Activated CD8-positive, alpha-beta T cell treated with anti-CD3 and anti-CD28 coated beads, Interleukin-2, amount 10 ng/mL, durations not matched to agents 7 days and 5 days (primary cell): ENCODE data around the gene RFLNA. TPM values are rescaled to one million over a fixed set of nuclear protein-coding genes. Genes with fewer than 3 reads are reported as not detected.
A peak's percentile ranks its signal among the peaks of the same experiment; 100 is the strongest.

ENCODE experiments used
- ATAC-seq: fragments of 150-1000 bp; cut with Tn5 transposase; one replicate; pipeline ENCODE4 v1.10.0; 2021; ENCODE audit warnings: moderate library complexity
- CTCF ChIA-PET: fragments of 350-600 bp; sonication (Branson Sonifier 250); formaldehyde crosslinking; loops from one replicate; lab custom pipeline; 2021; ENCODE audit warnings: antibody characterized with exemption; lab: Charles Lee
- POLR2A ChIA-PET: fragments of 350-600 bp; sonication (Branson Sonifier 250); formaldehyde crosslinking; loops from one replicate; lab custom pipeline; 2021; ENCODE audit warnings: antibody characterized with exemption; lab: Charles Lee
- DNase-seq: peaks from one replicate; pipeline ENCODE4 v3.0.0-alpha.2; 2020
- H3K27ac Mint-ChIP-seq: one replicate; pipeline ENCODE4 v1.8.0; 2021; ENCODE audit warnings: mild to moderate bottlenecking, mixed read lengths
- H3K27me3 Mint-ChIP-seq: one replicate; pipeline ENCODE4 v1.8.0; 2021; ENCODE audit warnings: low read depth, mixed read lengths
- H3K36me3 Mint-ChIP-seq: one replicate; pipeline ENCODE4 v1.8.0; 2021; ENCODE audit warnings: low read depth, mixed read lengths
- H3K4me1 Mint-ChIP-seq: one replicate; pipeline ENCODE4 v1.8.0; 2021; ENCODE audit warnings: low read depth, mixed read lengths
- H3K4me3 Mint-ChIP-seq: one replicate; pipeline ENCODE4 v1.8.0; 2021; ENCODE audit warnings: mild to moderate bottlenecking, mixed read lengths
- H3K9me3 Mint-ChIP-seq: one replicate; pipeline ENCODE4 v1.8.0; 2022; ENCODE audit warnings: mixed read lengths; ENCODE audit not compliant: insufficient read depth
- total RNA-seq, 2 experiments: library from RNA; stranded (reverse); gene quantifications; one replicate each; pipeline ENCODE4 v1.2.3, GENCODE V29; 2021

RFLNA gene
- total RNA-seq, 2 experiments from 2014 or later: not detected

GRCh38 chr12:124348659-124349380 is 53.9 kb downstream of the RFLNA start:
- no peak for ATAC-seq
- Mint-ChIP-seq H3K4me1 (no peaks in the 10 kb centered on the region), H3K27me3 (no peaks in the 10 kb centered on the region), H3K4me3 (no peak overlapping the region), H3K9me3 (no peaks in the 10 kb centered on the region), H3K36me3 (peaks cover 21% of the 10 kb centered on the region), H3K27ac (no peak overlapping the region)
- ChIA-PET POLR2A (no interaction called here), CTCF (interaction anchor here (1.1 kb wide), 1 partner anchor 417 kb away, joined by 5 read pairs; no protein-coding TSS in a partner anchor)
- DNase-seq: no peak

- DNase-seq (no peak), ATAC-seq (no peak)
- Mint-ChIP-seq H3K9me3 (no peaks in the 10 kb centered on the region), H3K4me3 (no peak overlapping the region), H3K27ac (no peak overlapping the region), H3K4me1 (no peaks in the 10 kb centered on the region), H3K27me3 (no peaks in the 10 kb centered on the region), H3K36me3 (peaks cover 14% of the 10 kb centered on the region)
- ChIA-PET CTCF (no interaction called here), POLR2A (no interaction called here)
Measured at GRCh38 chr12:124350491-124350890, 55.6 kb downstream of the RFLNA start.

- Mint-ChIP-seq H3K9me3 (no peaks in the 10 kb centered on the region), H3K27me3 (no peaks in the 10 kb centered on the region), H3K4me3 (no peak overlapping the region), H3K4me1 (no peaks in the 10 kb centered on the region), H3K27ac (no peak overlapping the region), H3K36me3 (peaks cover 12% of the 10 kb centered on the region)
- no peak for DNase-seq
- CTCF ChIA-PET: interaction anchor here (1.2 kb wide), 1 partner anchor 48 kb away, joined by 3 read pairs; no protein-coding TSS in a partner anchor
- no peak for ATAC-seq
- POLR2A ChIA-PET: no interaction called here
Measured at GRCh38 chr12:124351422-124351821, 56.5 kb downstream of the RFLNA start.

- Mint-ChIP-seq H3K4me1 (no peaks in the 10 kb centered on the region), H3K9me3 (no peaks in the 10 kb centered on the region), H3K27ac (no peak overlapping the region), H3K36me3 (peaks cover 11% of the 10 kb centered on the region), H3K27me3 (no peaks in the 10 kb centered on the region), H3K4me3 (no peak overlapping the region)
- no peak for ATAC-seq
- DNase-seq: no peak
- ChIA-PET POLR2A (interaction anchor here (0.7 kb wide), 1 partner anchor 1853 kb away, joined by 3 read pairs; no protein-coding TSS in a partner anchor), CTCF (no interaction called here)
Measured at GRCh38 chr12:124352257-124352656, 57.4 kb downstream of the RFLNA start.

GRCh38 chr12:124352839-124353238 is 57.9 kb downstream of the RFLNA start:
- no peak for DNase-seq
- H3K27ac Mint-ChIP-seq: peak overlapping the region; percentile 57
- POLR2A ChIA-PET: interaction anchor here (0.7 kb wide), 1 partner anchor 1853 kb away, joined by 3 read pairs; no protein-coding TSS in a partner anchor
- ATAC-seq: no peak
- peaks cover 17% of the 10 kb centered on the region for H3K36me3 Mint-ChIP-seq
- H3K4me1 Mint-ChIP-seq: no peaks in the 10 kb centered on the region
- no peak overlapping the region for H3K4me3 Mint-ChIP-seq
- CTCF ChIA-PET: no interaction called here
- H3K27me3 Mint-ChIP-seq: no peaks in the 10 kb centered on the region
- H3K9me3 Mint-ChIP-seq: no peaks in the 10 kb centered on the region

GRCh38 chr12:124354400-124354799 is 59.5 kb downstream of the RFLNA start:
- no peak overlapping the region for H3K27ac Mint-ChIP-seq
- ChIA-PET POLR2A (no interaction called here), CTCF (no interaction called here)
- H3K36me3 Mint-ChIP-seq: peaks cover 21% of the 10 kb centered on the region
- no peaks in the 10 kb centered on the region for H3K27me3 Mint-ChIP-seq
- no peaks in the 10 kb centered on the region for H3K9me3 Mint-ChIP-seq
- DNase-seq: no peak
- H3K4me1 Mint-ChIP-seq: no peaks in the 10 kb centered on the region
- ATAC-seq: no peak
- H3K4me3 Mint-ChIP-seq: no peak overlapping the region

GRCh38 chr12:124356221-124356620 is 61.3 kb downstream of the RFLNA start:
- DNase-seq (no peak), ATAC-seq (no peak)
- H3K27me3 Mint-ChIP-seq: no peaks in the 10 kb centered on the region
- ChIA-PET CTCF (no interaction called here), POLR2A (no interaction called here)
- no peak overlapping the region for H3K4me3 Mint-ChIP-seq
- peaks cover 17% of the 10 kb centered on the region for H3K36me3 Mint-ChIP-seq
- H3K9me3 Mint-ChIP-seq: no peaks in the 10 kb centered on the region
- no peak overlapping the region for H3K27ac Mint-ChIP-seq
- no peaks in the 10 kb centered on the region for H3K4me1 Mint-ChIP-seq

- CTCF ChIA-PET: interaction anchor here (1.2 kb wide), 1 partner anchor 11 kb away, joined by 3 read pairs; no protein-coding TSS in a partner anchor
Measured at GRCh38 chr12:124357616-124358015, 62.7 kb downstream of the RFLNA start.

GRCh38 chr12:124358572-124358971 is 63.7 kb downstream of the RFLNA start:
- Mint-ChIP-seq H3K9me3 (no peaks in the 10 kb centered on the region), H3K4me3 (no peak overlapping the region), H3K27ac (no peak overlapping the region), H3K4me1 (no peaks in the 10 kb centered on the region), H3K27me3 (no peaks in the 10 kb centered on the region), H3K36me3 (peaks cover 13% of the 10 kb centered on the region)
- POLR2A ChIA-PET: no interaction called here
- CTCF ChIA-PET: no interaction called here
- ATAC-seq: no peak
- DNase-seq: no peak

More at GRCh38 chr12:124357616-124358015, 62.7 kb downstream of the RFLNA start:
- DNase-seq (no peak), ATAC-seq (no peak)
- Mint-ChIP-seq H3K36me3 (peaks cover 17% of the 10 kb centered on the region), H3K27ac (no peak overlapping the region), H3K4me3 (no peak overlapping the region), H3K9me3 (no peaks in the 10 kb centered on the region), H3K4me1 (no peaks in the 10 kb centered on the region), H3K27me3 (no peaks in the 10 kb centered on the region)
- POLR2A ChIA-PET: no interaction called here

- ATAC-seq: no peak
- Mint-ChIP-seq H3K4me1 (no peaks in the 10 kb centered on the region), H3K9me3 (no peaks in the 10 kb centered on the region), H3K27ac (no peak overlapping the region), H3K4me3 (no peak overlapping the region), H3K36me3 (peaks cover 13% of the 10 kb centered on the region), H3K27me3 (no peaks in the 10 kb centered on the region)
- POLR2A ChIA-PET: no interaction called here
- no peak for DNase-seq
- CTCF ChIA-PET: no interaction called here
Measured at GRCh38 chr12:124359671-124360581, 65.0 kb downstream of the RFLNA start.

GRCh38 chr12:124361074-124361970 is 66.4 kb downstream of the RFLNA start:
- POLR2A ChIA-PET: no interaction called here
- DNase-seq (no peak), ATAC-seq (no peak)
- H3K27ac Mint-ChIP-seq: no peak overlapping the region
- H3K4me1 Mint-ChIP-seq: no peaks in the 10 kb centered on the region
- no peak overlapping the region for H3K4me3 Mint-ChIP-seq
- H3K36me3 Mint-ChIP-seq: peaks cover 13% of the 10 kb centered on the region
- H3K27me3 Mint-ChIP-seq: no peaks in the 10 kb centered on the region
- no peaks in the 10 kb centered on the region for H3K9me3 Mint-ChIP-seq
- CTCF ChIA-PET: no interaction called here
